HG03342 (cell line): ENCODE data around the gene MAP7.

Experiments used
- ATAC-seq: cut with Tn5 transposase; IDR thresholded peaks from one replicate; pipeline ENCODE4 v1.9.1; 2021; ENCODE audit warnings: mild to moderate bottlenecking, moderate library complexity; ENCODE audit not compliant: unreplicated experiment

The MAP7 gene

DNA sequence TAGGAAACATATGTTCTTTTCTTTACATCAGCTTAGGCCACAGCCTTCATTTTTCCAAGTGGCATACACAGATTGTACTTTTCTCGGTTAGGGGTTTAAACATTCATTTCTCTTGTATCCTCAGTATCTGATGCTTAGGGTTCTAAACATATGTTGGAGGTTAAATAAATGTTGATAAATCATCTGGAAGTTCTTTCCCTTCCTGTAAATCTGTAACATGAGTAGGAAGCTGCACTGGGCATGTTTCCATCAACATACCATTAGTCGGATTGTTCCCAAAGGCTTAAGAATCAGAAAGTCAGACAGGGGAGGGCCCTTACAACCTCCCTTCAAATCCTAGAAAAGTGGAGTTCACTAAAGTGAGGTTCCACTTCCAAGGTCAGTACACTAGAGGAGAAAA lies 205.8 kb downstream of the MAP7 start:
- no peak for ATAC-seq

GRCh38 chr6:136343700-136344099 lies 206.5 kb downstream of the MAP7 start:
- no peak for ATAC-seq

- no peak for ATAC-seq
Observed at GRCh38 chr6:136343275-136343674, 206.9 kb downstream of the MAP7 start.

GRCh38 chr6:136341967-136342366 lies 208.3 kb downstream of the MAP7 start:
- ATAC-seq, result no peak

DNA sequence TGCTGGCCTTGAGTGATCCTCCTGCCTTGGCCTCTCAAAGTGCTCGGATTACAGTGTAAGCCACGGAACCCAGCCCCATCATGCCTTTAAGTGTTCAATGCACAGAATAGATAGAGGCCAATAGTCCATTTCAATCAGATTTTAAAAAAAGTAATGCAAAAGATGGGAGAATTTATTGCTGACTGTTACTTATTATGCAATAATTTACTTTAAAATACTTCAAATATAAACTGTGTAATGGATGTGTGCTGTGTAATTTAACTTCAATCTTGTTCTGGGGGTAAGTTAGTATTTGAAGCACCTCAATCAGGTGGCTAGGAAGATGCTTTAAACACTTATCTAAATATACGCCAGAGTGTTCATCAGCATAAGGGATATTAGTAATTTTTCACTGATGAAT lies 208.9 kb downstream of the MAP7 start:
- ATAC-seq, result no peak

DNA sequence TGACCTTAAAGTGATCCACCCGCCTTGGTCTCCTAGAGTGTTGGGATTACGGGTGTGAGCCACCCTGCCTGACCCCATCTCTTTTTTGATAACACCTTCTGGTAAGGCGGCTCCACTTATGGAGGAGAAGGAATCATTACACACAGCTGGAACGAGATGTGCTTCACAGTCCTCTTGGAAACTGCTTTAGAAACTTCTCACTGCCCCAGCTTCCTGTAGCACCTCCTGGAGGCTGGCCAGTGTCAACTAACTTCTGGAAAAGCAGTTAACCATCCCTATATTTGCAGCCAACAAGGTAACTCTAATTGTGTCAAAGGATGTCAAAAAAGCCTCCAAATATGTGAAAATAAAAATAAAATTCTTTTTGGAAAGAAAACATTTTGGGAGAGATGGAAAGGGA lies 211.7 kb downstream of the MAP7 start:
- no peak for ATAC-seq

- ATAC-seq, result no peak
Observed at GRCh38 chr6:136337606-136338005, 212.6 kb downstream of the MAP7 start.

DNA sequence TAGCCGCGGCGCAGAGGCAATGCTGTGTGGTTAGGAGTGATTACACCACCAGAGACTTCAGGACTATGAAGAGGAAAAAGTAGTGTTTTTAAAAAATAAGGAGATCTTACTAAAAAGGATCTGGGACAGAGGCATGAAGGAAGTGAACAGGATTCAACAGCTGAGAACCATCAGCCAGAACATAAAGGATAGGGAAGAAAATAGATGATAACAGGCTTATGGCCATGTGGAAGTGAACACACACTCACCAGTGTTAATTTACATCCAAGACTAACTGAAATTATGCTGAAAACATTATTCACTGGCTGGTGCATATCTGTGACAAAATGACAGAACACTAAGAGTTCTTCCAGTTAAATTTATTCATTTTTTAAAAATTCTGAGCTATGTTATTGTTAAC lies 213.1 kb downstream of the MAP7 start:
- no peak for ATAC-seq

DNA sequence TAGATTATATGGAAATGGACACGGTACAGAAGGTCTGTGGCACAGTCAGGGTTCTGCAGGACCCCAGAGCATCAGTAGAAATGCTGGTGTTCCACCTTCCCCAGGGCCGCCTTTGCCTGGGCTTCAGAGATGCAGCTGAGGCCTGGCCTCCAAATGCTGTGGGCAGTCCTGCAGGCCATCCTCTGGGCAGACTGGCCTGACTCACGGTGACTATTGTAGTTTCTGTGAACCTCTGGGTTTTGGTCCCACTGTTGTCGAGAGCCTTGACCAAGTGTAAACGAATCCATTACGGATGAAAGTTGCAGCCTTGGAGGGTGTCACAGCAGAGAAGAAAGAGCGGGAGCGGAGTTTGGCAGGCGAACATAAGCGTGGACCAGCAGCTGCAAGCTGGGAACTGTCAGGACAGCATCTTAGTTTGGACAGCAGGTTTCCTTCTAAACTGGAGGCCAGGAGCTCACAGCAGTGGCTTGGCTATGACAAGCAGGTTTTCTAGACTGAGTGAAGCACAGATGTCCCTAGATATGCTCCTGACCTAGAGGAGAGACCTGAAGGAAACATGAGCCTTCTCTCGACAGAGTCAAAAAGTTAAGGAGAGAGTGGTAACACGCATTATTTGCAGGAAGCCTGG lies 214.4 kb downstream of the MAP7 start:
- no peak for ATAC-seq

DNA sequence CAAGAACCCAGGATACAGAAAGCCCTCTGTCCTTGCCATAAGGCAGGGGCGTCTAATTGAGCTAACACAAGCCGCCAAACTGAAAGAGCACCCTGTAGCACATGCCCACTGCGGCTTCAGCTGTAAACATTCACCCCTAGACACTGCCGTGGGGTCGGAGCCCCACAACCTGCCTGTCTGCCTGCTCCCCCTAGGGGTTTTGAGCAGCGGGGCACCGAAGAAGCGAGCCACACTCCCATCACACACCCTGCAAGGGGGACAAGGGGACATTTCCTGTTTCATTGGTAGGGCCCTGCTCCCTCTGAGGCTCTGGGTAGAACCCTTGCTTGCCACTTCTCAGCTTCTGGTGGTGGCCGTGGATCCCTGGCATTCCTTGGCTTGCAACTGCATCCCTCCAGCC lies 215.4 kb downstream of the MAP7 start:
- ATAC-seq, result no peak

DNA sequence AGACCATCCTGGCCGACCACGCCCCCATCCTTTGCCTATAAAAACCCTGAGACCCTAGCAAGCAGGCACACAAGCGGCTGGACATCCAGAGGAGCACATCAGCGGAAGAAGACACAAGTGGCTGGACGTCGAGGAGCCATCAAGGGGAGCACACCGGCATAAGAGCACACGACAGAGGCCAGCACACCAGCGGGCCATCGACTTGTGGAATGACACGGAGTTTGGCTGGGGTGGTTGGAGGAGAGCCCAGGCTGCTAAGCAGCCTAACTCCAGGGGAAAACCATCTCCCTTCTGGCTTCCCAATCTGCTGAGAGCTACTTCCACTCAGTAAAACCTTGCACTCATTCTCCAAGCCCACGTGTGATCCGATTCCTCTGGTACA lies 215.8 kb downstream of the MAP7 start:
- no peak for ATAC-seq

GRCh38 chr6:136333824-136334464 lies 216.3 kb downstream of the MAP7 start:
- no peak for ATAC-seq

- no peak for ATAC-seq
Observed at GRCh38 chr6:136331461-136331860, 218.8 kb downstream of the MAP7 start.

- no peak for ATAC-seq
Observed at GRCh38 chr6:136330634-136331033, 219.6 kb downstream of the MAP7 start.

GRCh38 chr6:136326038-136326553 lies 224.1 kb downstream of the MAP7 start:
- no peak for ATAC-seq

DNA sequence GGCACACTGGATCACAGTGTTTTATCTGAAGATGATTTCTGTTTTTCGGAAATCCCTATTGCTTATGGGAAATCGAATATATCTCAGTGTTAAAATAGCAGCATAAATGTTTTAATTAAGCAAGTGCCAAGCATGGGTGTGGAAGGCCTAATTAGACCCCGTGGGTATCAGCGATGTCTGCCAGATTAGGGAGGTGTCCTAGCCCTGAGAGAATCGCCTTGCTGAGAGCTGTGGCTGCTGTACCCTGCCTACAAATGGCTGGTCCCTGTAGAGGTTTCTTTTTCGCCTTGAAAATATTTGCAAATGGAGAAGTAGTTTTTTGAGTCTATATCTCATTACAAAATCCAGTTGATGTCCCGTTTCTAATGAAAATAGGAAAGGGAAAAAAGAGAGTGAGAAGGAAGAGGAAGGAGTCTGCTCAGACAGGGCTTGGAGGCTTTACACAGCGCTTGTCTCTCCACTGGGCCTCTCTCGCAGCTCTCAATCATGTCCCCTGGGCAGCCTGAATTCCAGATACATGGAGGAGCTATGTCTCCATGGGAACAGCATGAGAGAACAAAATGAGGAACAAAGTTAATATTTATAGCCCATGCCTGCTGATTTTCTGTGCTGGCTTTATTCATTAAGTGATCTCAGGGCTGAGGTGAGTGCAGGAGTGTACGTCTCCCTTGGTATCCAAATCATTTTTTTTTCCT lies 225.4 kb downstream of the MAP7 start:
- no peak for ATAC-seq

GRCh38 chr6:136323431-136324112 lies 226.7 kb downstream of the MAP7 start:
- ATAC-seq, result no peak

DNA sequence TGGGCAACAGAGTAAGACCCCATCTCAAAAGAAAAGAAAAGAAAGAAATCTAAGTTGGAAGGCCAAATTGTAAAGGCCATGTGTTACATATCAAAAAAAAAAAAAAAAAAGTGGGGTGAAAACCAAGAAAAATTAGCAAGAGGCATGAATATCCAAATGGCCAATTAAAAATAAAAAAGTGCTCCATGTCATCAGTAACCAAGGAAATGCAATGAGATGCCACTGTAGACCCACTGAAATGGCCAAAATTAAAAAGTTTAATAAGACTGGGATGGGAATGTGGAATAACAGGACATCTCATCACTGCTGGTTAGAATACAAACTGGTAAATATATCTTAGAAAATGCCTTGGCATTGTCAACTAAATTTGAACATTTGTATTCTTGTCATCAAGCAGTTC lies 230.5 kb downstream of the MAP7 start:
- no peak for ATAC-seq

GRCh38 chr6:136318676-136319075 lies 231.5 kb downstream of the MAP7 start:
- ATAC-seq, result no peak

DNA sequence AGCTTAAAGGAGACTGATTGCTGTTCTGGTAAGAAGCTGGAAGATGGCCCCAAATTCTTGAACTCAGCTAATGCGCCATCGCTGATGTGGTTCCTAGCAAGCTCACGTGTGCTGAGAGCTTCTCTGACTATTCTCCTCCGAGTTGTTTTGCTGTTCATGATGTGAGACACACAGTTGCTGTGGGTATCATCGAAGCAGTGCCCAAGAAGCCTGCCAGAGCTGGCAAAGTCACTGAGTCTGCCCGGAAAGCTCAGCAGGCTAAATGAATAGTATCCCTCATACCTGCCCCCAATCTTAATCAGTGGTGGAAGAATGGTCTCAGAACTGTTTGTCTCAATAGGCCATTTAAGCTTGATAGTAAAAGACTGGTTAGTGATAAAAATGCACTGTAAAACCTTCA lies 232.3 kb downstream of the MAP7 start:
- no peak for ATAC-seq

- peak; percentile 83 for ATAC-seq
Observed at GRCh38 chr6:136317021-136317694, 233.1 kb downstream of the MAP7 start.
